MCF 10A (cell line): ENCODE data around the gene CEND1. TPM values are rescaled to one million over a fixed set of nuclear protein-coding genes. Genes with fewer than 3 reads are reported as not detected.

Experiments used
- BruUV-seq: library from RNA; stranded (reverse); fragments of 400-500 nt; replicated peaks from 2 replicates; lab custom pipeline; 2021; lab: Mats Ljungman, UMichigan
- CTCF ChIA-PET: fragments of 300-600 bp; sonication (Branson Sonifier 250); formaldehyde crosslinking; extraction: SDS; loops from one replicate; lab custom pipeline; 2021; ENCODE audit warnings: antibody characterized with exemption, inconsistent platforms; lab: Yijun Ruan, JAX
- POLR2A ChIA-PET: fragments of 300-600, 350-650 bp; sonication (Branson Sonifier 250); formaldehyde crosslinking; extraction: SDS; loops from one replicate; lab custom pipeline; 2020; ENCODE audit warnings: antibody characterized with exemption, inconsistent platforms; lab: Yijun Ruan, JAX
- DNase-seq: peaks from one replicate; pipeline ENCODE4 v3.0.0-alpha.2; 2018; ENCODE audit not compliant: unreplicated experiment
- H3K27ac Mint-ChIP-seq: one replicate; pipeline ENCODE4 v1.8.0; 2022; ENCODE audit warnings: mild to moderate bottlenecking, low read depth, mixed read lengths; ENCODE audit not compliant: unreplicated experiment
- H3K27me3 Mint-ChIP-seq: one replicate; pipeline ENCODE4 v1.8.0; 2022; ENCODE audit warnings: mixed read lengths; ENCODE audit not compliant: insufficient read depth, unreplicated experiment
- H3K36me3 Mint-ChIP-seq: one replicate; pipeline ENCODE4 v1.8.0; 2022; ENCODE audit warnings: mild to moderate bottlenecking, moderate library complexity, mixed read lengths; ENCODE audit not compliant: insufficient read depth, unreplicated experiment
- H3K4me1 Mint-ChIP-seq: one replicate; pipeline ENCODE4 v1.8.0; 2022; ENCODE audit warnings: mixed read lengths; ENCODE audit not compliant: insufficient read depth, unreplicated experiment
- H3K4me3 Mint-ChIP-seq: one replicate; pipeline ENCODE4 v1.8.0; 2022; ENCODE audit warnings: mild to moderate bottlenecking, moderate library complexity, mixed read lengths; ENCODE audit not compliant: unreplicated experiment
- H3K9me3 Mint-ChIP-seq: one replicate; pipeline ENCODE4 v1.8.0; 2022; ENCODE audit warnings: mixed read lengths; ENCODE audit not compliant: unreplicated experiment
- CTCF ChIP-seq: fragments of 200-600 bp; IDR thresholded peaks from one replicate; pipeline ENCODE4 v1.8.0; 2022; ENCODE audit warnings: antibody characterized with exemption, mild to moderate bottlenecking; ENCODE audit not compliant: unreplicated experiment
- intact Hi-C: fragments of 100-400 bp; cut with micrococcal nuclease; formaldehyde crosslinking; loops from 2 replicates; pipeline ENCODE4 v1.14.1; 2022
- total RNA-seq: library from RNA; stranded (reverse); gene quantifications from 2 replicates; pipeline ENCODE4 v1.2.3, GENCODE V29; 2022

The CEND1 gene
- total RNA-seq, 1 experiment from 2014 or later = not detected

- Mint-ChIP-seq H3K4me3 (no peak overlapping the region), H3K27ac (no peak overlapping the region), H3K9me3 (no peaks in the 10 kb centered on the region), H3K27me3 (no peaks in the 10 kb centered on the region), H3K36me3 (peaks cover 36% of the 10 kb centered on the region), H3K4me1 (peaks cover 5% of the 10 kb centered on the region)
- ChIA-PET POLR2A (interaction anchor here (1.6 kb wide), 1 partner anchor 14 kb away, joined by 5 read pairs; no protein-coding TSS in a partner anchor), CTCF (no interaction called here)
- intact Hi-C loops = no loop called here
- no peak for DNase-seq
- no peak for TF ChIP-seq CTCF
- no TSS peak for BruUV-seq
These were observed 36.3 kb upstream of the CEND1 start for GRCh38 chr11:826227-826621.

GRCh38 chr11:825366-826226 lies 35.7 kb upstream of the CEND1 start:
- Mint-ChIP-seq H3K27ac (no peak overlapping the region), H3K4me3 (no peak overlapping the region), H3K27me3 (no peaks in the 10 kb centered on the region), H3K9me3 (no peaks in the 10 kb centered on the region), H3K4me1 (peaks cover 5% of the 10 kb centered on the region), H3K36me3 (peaks cover 42% of the 10 kb centered on the region)
- POLR2A ChIA-PET = interaction anchor here (0.6 to 2.0 kb wide), 6 partner anchors 9 to 1009 kb away, joined by 3 to 8 read pairs (median 4); partner anchors contain the start of gene RPLP2
- no peak for TF ChIP-seq CTCF
- DNase-seq = no peak
- CTCF ChIA-PET = interaction anchor here (0.6 kb wide), 1 partner anchor 12 kb away, joined by 3 read pairs; no protein-coding TSS in a partner anchor
- BruUV-seq = no TSS peak
- intact Hi-C loops = no loop called here

GRCh38 chr11:824942-825341 lies 35.1 kb upstream of the CEND1 start:
- no peak for DNase-seq
- intact Hi-C loops = no loop called here
- POLR2A ChIA-PET = interaction anchor here (0.6 to 2.0 kb wide), 6 partner anchors 8 to 94 kb away, joined by 3 to 8 read pairs (median 4); partner anchors contain the start of genes CD151 and RPLP2
- Mint-ChIP-seq H3K4me1 (peaks cover 5% of the 10 kb centered on the region), H3K27me3 (no peaks in the 10 kb centered on the region), H3K27ac (no peak overlapping the region), H3K4me3 (no peak overlapping the region), H3K9me3 (no peaks in the 10 kb centered on the region), H3K36me3 (peaks cover 42% of the 10 kb centered on the region)
- TF ChIP-seq CTCF = no peak
- BruUV-seq = no TSS peak
- CTCF ChIA-PET = interaction anchor here (0.6 kb wide), 1 partner anchor 13 kb away, joined by 3 read pairs; no protein-coding TSS in a partner anchor

- no peak overlapping the region for H3K27ac Mint-ChIP-seq
- peaks cover 42% of the 10 kb centered on the region for H3K36me3 Mint-ChIP-seq
- no peaks in the 10 kb centered on the region for H3K9me3 Mint-ChIP-seq
- no peak overlapping the region for H3K4me3 Mint-ChIP-seq
- H3K27me3 Mint-ChIP-seq = no peaks in the 10 kb centered on the region
- BruUV-seq = no TSS peak
- DNase-seq = no peak
- CTCF ChIA-PET = interaction anchor here (0.6 kb wide), 1 partner anchor 13 kb away, joined by 3 read pairs; no protein-coding TSS in a partner anchor
- intact Hi-C loops = no loop called here
- peaks cover 5% of the 10 kb centered on the region for H3K4me1 Mint-ChIP-seq
- POLR2A ChIA-PET = interaction anchor here (0.6 to 2.0 kb wide), 5 partner anchors 9 to 16 kb away, joined by 3 to 8 read pairs (median 4); partner anchors contain the start of genes CD151 and RPLP2
- no peak for TF ChIP-seq CTCF
These were observed 34.5 kb upstream of the CEND1 start for GRCh38 chr11:824292-824880.
